HG03196 (cell line): Measurements from ENCODE around the gene YBX2.

Experiments used
- ATAC-seq: cut with Tn5 transposase; IDR thresholded peaks from one replicate; pipeline ENCODE4 v1.9.1; 2021; ENCODE audit not compliant: unreplicated experiment

The YBX2 gene

DNA sequence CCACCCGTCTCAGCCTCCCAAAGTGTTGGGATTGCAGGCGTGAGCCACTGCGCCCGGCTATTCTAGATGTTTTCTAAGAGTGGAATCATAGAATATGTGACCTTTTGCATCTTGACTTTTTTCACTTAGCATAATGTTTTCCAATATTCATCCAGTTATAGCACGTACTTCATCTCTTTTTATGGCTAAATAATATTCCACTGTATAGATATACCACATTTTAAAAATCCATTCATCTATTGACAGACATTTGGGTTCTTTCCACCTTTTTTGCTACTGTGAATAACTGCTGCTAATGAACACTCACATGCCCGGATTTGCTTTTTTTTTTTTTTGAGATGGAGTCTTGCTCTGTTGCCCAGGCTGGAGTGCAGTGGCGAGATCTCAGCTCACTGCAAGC lies 9.7 kb upstream of the YBX2 start:
- ATAC-seq: no peak

DNA sequence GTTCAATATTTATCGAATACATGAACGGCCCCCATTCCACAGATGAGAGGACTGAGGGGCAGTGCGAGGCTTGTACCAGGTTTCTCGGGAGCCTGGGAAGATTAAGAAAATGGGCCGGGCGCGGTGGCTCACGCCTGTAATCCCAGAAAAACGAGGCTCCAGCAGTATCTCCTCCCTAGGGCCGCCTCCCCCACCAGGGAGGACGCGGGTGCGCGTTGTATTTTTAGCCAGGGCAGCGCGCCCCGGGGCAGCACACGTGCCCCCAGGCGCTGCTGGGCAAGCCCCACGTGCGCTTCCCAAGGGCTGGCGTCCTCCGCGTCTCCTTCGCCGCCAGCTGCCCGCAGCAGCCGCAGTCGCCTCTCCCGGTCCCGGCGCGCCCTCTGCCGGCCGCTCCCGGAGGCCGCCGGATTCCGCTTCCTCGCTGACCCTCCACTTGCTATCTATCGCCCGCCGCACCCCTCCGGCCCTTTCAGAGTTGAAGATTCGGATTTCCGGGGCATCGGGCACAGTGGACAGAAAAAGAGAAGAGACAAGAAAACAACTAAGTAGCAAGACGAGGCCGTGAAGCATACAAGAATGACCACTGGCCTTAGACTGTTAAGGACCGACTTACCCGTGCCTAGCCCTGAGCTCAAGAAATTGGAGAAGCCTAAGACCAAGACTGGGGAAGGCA lies 1.9 kb upstream of the YBX2 start:
- peak; percentile 48 for ATAC-seq

DNA sequence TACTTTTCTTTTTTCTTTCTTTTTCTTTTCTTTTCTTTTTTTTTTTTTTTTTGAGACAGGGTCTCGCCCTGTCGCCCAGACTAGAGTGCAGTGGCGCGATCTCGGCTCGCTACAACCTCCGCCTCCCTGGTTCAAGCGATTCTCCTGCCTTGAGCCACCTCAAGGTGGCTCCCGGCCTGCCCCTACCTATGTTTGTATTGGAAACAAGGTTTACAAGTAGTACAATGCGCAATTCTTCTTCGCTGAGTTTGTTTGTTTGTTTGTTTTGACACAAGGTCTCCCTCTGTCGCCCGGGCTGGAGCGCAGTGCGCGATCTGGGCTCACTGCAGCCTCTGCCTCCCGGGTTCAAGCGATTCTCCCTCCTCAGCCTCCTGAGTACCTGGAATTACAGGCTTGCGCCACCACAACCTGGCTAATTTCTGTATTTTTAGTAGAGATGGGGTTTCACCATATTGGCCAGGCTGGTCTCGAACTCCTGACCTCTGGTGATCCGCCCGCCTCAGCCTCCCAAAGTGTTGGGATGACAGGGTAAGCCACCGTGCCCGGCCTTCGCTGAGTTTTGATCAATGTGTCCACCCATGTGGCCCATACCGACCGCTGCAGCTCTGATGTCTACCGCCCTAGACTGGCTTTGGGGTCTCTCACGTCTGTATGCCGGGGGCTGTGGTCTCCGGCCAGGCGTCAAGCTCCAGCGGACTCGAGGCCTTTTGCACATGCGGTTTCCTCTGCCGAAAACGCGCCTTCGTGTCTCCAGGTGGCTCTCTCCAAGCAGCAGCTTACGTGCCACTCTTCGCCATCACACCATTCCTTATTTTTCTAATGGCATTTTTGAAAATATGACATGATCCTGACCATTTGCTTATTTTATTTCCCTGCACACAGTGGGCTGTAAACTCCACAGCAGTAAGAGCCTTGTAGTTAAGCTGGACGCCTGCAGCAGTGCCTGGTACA lies 1.1 kb upstream of the YBX2 start:
- ATAC-seq: no peak

DNA sequence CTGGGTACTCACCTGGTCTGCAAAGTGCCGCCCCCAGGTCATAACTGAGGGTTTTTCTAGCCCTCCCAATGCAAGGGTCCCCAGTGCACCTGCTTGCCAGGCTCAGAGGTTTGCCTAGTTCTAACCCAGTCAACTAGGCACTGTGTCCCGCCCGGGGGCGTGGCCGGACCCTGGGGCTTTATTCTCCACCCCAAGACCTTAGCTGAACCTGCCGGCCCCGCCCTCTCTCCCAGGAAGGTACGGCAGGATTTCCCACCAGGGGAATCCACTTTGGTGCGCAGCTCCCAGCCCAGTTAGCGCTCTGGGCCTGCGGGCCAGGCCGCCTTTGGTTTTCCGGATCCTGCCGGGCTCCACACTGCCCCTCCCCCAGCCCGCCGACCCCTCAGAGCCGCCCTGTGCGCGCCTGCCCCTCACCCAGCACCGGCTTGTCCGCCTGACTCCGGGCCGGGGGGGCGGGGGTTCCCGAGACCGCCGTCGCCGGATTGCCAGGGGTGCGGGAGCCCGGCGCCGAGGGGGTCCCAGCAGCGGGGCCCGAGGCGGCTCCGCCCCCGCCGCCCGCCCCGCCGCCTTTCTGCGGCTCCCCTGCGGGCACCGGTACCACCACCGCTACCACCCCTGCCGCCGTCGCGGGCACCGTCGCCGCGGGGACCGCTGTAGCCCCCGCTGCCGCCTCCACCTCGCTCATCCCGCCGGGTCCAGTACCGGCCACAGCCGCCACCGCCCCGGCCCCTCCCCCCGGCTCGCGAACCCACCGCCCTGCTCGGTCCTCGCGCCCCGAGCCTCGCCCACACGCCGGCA lies 424 bp downstream of the YBX2 start:
- ATAC-seq: no peak

DNA sequence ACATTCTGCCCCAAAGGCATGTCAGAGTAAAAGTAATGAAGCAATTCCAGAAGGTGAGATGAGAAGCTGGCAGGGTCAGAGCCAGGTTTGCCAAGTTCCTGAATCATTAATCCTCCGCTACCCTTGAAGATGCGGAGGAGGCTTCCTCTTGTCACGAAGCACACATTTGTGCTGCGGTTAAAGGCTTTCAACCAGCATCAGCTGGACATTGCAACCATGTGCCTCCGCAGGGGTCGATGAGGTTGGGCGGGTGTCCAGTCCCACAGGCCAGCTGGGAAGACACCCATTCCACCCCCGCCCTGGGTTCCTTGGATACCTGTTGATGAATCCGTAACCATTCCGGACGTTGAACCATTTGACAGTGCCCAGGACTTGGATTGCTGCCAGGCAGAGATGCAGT lies 1.3 kb downstream of the YBX2 start:
- no peak for ATAC-seq

DNA sequence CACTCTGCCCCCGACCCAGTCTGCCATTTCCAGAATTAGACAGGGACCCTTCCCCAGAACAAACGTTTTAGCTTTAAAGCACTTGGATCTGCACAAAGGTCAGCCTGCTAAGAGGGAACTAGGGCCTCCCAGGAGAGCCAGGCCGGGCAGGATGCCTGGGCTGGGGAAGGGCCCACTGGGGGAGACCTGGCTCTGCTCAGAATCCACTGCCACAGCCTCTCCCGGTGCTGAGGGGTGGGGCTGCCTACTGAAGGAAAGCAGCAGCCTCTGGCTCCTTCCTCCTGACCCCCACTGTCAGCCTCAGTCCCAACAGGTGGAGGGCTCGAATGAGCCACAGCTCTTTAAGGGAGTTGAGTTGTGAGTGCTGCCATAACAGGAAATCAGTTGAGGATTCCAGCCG lies 1.7 kb downstream of the YBX2 start:
- ATAC-seq: no peak

DNA sequence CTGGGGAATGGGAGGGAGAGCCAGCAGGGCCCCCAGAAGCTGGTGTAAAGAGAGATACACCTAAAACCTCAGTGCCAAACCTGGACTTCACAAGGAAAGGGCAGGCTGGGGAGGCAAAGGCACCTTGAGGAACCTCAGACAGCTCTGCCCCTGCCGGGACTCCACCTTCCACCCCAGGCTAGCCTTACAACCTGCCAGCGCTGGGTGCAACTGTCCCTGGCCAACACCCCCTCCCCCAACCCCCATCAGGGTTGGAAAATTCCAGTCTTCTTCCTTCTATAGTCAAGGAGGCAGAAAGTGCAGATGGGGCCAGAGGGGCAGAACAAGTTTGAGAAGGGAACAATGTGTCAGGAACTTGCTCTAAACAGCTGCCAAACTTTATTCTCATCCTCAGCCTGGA lies 2.2 kb downstream of the YBX2 start:
- ATAC-seq: no peak

DNA sequence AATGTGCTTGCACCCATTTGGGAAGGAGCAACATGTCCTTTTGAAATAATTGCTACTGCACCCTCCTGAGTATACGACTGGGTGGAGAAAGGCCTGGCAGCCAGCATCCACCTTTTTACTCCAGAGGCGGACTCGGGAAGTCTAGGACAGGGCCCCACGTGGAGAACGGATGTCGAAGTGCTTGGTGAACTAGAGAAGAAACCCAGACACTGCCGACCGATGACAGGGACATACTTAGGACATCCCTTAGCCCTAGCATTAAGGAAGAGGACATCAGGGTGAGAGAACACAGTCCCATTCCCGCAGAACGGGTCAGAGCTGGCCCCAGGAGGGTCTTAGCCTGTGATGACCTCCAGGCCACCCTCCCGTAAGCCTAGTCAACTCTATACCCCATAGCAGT lies 3.8 kb downstream of the YBX2 start:
- no peak for ATAC-seq

DNA sequence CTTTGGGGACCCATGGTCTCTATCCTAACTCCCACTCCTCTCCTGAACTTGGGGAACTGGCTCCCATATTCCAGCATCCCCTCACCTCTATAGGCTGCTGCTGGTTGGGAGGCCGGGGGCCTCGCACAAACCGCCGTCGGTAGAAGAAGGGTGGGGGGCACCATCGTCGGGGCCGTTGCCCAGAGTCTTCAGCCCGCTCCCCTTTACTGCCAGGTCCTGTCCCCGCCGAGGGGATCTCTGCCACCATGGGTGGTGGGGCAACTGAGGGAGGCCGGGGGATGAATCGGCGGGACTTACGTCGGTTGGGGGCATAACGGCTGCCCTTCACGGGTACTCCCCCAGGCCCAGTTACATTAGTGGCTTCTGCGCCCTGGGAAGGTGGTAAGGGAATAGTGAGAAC lies 4.3 kb downstream of the YBX2 start:
- ATAC-seq: no peak

DNA sequence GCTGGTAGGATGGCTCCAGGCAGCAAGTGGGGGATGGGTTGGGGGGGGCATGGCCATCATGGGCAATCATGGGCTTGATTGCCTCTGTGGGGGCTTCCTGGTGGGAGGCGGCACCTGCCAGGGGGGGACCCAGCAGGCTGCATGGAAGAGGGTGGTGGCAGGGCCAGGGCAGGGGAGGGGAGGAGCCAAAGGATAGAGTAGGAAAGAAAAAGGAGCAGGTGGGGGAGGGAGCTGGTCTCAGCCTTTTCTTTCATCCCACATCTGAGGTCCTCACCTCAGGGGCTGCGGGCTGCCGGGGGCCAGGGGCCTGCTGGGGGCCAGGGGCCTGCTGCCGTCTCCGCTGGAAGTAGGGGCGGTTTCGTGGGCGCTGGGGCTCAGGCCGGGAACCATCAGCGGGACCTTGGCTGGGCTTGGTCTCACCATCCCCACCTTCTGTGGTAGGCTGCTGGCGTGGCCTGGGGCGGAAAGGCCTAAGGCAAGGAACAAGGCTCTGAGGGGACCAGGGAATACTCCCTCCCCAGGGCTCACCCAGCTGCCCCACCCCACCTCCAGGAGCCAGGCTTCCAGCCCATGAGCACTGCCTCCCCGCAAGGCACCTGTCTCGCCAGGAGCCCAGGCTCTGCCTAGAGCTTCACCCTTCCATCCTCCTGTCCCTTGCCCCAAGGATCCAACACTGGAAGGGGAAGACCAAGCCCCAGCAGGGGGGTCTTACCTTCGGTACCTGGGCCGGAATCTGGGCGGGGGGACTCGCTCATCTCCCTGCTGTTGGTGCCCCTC lies 5.0 kb downstream of the YBX2 start:
- ATAC-seq: no peak

DNA sequence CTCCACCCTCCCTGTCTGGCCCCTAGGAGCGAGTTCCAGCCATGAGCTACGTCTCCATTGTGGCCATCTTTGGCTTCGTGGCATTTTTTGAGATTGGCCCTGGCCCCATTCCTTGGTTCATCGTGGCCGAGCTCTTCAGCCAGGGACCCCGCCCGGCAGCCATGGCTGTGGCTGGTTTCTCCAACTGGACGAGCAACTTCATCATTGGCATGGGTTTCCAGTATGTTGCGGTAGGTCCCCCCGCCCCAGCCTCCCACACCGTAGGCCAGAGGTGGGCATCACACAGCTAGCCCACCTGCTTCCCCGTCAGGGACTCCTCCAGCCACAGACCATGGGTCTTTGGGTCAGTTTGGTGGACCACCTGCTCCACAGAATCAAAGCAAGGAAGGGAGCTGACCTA lies 8.8 kb downstream of the YBX2 start:
- ATAC-seq: no peak

DNA sequence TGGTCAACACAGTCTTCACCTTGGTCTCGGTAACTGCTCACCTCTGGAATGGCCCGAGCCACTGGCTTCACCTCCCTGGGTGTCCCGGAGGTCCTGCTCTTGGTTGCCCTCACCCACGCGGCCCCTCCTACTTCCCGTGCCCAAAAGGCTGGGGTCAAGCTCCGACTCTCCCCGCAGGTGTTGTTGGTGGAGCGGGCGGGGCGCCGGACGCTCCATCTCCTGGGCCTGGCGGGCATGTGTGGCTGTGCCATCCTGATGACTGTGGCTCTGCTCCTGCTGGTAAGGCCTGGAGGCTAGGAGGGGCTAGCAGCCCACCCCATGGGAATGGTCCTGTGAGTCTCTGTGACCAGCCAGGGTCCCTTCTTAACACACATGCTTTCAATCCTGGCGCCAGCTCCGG lies 9.5 kb downstream of the YBX2 start:
- no peak for ATAC-seq

DNA sequence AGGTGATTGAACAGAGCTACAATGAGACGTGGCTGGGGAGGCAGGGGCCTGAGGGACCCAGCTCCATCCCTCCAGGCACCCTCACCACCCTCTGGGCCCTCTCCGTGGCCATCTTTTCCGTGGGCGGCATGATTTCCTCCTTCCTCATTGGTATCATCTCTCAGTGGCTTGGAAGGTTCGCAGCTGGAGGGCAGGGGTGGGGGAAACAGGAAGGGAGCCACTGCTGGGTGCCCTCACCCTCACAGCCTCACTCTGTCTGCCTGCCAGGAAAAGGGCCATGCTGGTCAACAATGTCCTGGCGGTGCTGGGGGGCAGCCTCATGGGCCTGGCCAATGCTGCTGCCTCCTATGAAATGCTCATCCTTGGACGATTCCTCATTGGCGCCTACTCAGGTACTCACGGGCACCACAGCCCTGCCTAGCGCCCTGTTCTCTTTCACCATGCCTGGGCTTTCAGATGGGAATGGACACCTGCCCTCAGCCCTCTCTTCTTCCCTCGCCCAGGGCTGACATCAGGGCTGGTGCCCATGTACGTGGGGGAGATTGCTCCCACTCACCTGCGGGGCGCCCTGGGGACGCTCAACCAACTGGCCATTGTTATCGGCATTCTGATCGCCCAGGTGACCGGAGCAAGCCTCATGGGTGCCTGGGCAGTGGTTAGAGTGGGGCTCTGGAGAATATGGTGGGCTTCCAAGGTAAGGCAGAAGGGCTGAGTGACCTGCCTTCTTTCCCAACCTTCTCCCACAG lies 10.8 kb downstream of the YBX2 start:
- ATAC-seq: no peak

DNA sequence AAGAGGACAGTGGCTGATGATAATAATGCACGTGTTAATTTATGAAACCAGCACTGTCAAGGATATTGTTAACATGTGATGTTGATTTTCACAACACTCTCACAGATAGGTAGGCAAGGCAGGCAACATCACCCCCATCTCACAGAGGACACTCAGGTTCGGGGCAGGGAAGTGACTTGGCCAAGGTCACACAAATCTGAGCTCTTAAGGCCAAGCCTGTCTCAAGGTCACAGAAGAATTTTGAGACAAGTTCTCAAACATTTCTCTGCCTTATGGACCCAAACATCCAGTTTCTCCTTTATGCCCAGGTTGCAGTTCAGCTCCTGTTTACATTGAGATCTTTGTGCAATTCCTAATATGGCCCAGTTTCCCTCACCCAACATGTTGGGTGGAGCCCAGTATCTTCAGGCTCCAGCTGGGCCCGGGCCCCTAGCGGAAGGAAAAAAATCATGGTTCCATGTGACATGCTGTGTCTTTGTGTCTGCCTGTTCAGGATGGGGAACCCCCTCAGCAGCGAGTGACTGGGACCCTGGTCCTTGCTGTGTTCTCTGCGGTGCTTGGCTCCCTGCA lies 11.6 kb downstream of the YBX2 start:
- ATAC-seq: no peak

DNA sequence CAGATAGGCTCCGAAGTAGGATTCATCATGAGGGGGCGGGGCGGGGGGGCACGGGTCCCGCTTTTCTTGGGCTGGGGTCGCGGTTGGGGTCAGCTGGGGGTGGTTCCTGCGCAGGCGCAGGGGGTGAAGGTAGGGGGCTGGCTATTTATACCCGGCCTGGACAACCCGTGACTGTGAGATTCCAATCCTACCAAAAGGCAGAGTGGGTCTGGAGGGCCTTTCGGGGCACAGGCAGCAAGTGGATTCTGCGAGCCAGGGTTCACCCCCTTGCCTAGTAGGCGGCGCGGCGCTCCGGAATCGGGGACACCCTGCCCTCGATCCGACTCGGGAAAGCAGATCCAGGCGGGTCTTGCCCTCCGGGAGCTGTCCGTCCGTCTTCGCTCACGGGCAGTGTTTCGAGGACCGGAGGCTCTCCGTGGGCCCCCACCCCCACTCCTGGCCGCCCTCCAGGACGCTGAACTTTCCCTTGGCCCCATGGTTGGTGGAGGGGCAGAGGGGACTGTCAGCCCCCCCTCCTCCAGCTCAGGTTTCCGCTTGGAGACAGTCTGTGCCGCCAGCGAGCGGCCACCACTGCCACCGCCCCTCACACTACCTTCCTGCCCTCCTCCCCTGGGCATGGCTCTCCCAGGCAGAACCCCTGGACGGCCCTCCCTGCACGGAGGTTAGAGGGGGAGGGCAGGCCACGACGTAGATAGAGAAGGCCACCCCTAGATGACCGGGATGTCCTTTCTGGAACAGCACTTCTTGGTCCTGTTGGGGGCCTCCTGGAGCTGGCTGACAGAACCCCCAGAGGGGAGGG lies 12.3 kb downstream of the YBX2 start:
- no peak for ATAC-seq

DNA sequence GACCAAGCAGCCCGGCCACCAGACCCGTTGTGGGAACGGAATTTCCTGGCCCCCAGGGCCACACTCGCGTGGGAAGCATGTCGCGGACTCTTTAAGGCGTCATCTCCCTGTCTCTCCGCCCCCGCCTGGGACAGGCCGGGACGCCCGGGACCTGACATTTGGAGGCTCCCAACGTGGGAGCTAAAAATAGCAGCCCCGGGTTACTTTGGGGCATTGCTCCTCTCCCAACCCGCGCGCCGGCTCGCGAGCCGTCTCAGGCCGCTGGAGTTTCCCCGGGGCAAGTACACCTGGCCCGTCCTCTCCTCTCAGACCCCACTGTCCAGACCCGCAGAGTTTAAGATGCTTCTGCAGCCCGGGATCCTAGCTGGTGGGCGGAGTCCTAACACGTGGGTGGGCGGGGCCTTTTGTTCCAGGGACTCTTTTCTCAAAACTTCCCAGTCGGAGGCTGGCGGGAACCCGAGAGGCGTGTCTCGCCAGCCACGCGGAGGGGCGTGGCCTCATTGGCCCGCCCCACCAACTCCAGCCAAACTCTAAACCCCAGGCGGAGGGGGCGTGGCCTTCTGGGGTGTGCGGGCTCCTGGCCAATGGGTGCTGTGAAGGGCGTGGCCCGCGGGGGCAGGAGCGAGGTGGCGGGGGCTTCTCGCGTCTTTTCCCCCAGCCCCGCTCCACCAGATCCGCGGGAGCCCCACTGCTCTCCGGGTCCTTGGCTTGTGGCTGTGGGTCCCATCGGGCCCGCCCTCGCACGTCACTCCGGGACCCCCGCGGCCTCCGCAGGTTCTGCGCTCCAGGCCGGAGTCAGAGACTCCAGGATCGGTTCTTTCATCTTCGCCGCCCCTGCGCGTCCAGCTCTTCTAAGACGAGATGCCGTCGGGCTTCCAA lies 13.1 kb downstream of the YBX2 start, which contains the start of gene SLC2A4:
Gene SLC2A4 (plus strand): TSS at position 645 of the 879 bp plus-strand sequence. CDS start 217 bp downstream, at position 862.
- ATAC-seq: no peak

DNA sequence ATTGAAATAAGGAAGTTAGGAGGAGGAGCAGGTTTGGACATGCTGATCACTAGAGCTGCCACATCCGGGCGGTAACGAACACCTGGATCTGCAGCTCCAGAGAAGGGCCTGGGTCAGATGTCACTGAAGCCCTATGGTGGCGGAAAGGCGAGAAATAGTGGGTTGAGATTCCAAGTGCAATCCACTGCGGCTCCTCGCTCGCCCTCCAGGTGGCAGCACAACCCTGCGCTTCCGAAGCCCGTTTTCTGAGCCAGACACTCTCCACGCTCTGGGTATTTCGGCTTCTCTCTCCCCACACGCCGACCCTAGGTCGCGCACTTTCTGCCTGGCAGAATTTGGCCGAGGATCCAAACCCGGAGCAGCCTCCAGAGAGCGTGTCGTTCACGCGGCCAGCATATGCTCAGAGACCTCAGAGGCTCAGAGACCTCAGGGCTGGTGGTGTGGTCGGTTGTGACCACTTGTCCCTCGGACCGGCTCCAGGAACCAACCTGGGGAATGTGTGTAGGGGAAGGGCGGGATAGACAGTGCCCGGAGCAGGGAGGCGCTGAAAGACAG lies 13.8 kb downstream of the YBX2 start:
- ATAC-seq: peak; percentile 55

DNA sequence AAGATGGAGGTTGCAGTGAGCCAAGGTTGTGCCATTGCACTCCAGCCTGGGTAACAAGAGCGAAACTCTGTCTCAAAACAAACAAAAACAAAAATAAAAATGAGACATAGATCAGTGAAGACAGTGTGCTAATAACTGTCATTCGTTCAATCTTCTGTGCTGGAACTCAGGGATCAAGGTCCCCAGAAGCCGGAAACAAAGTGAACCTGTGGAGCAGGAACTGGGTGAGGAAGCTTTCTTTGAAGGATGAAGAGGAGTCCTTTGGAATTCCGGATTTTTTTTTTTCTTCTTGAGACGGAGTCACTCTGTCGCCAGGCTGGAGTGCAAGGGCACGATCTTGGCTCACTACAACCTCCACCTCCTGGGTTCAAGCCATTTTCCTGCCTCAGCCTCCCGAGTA lies 15.0 kb downstream of the YBX2 start:
- ATAC-seq: no peak
